H7 (cell line): Measurements from ENCODE around the gene BGLAP. TPM values are rescaled to one million over a fixed set of nuclear protein-coding genes. Genes with fewer than 3 reads are reported as not detected.

Experiments
- DNase-seq: peaks from one replicate; pipeline ENCODE4 v3.0.0; 2012
- H3K27me3 ChIP-seq: 2 replicates; pipeline ENCODE4 v1.6.0; 2011; ENCODE audit warnings: mild to moderate bottlenecking, low read length; ENCODE audit not compliant: control insufficient read depth, insufficient read depth
- H3K36me3 ChIP-seq: replicated peaks from 2 replicates; pipeline ENCODE4 v1.5.1; 2011; ENCODE audit warnings: low read length; ENCODE audit not compliant: control insufficient read depth, insufficient read depth
- H3K4me3 ChIP-seq: 2 replicates; pipeline ENCODE4 v1.5.1; 2011; ENCODE audit warnings: low read depth, mild to moderate bottlenecking, control low read depth, low read length, moderate library complexity; ENCODE audit not compliant: insufficient read depth
- total RNA-seq: library from RNA; depleted of rRNA; stranded (reverse); fragments of >200 nt; shearing (Covaris generic); gene quantifications from 2 replicates; pipeline ENCODE4 v1.2.3, GENCODE V29; 2014; rRNA removed

Gene BGLAP
- total RNA-seq, 1 experiment from 2014 or later, result 1.4 TPM

GRCh38 chr1:156283521-156283920 is 41.5 kb downstream of the BGLAP start:
- Histone ChIP-seq H3K27me3 (no peaks in the 10 kb centered on the region), H3K36me3 (peaks cover 5% of the 10 kb centered on the region), H3K4me3 (no peak overlapping the region; the same call in 1 of the 2 replicates)
- no peak for DNase-seq

- Histone ChIP-seq H3K4me3 (peak within 1 kb of the TSS; percentile 96), H3K27me3 (no peaks in the 10 kb centered on the region), H3K36me3 (no peaks in the 10 kb centered on the region; the same call in none of the 2 replicates)
- no peak for DNase-seq
These were observed 42.1 kb downstream of the BGLAP start, which contains the start of gene TMEM79 for GRCh38 chr1:156284112-156284511. Gene TMEM79 (plus strand): TSS chr1:156284325. CDS start chr1:156285227, 902 bp downstream.

DNA sequence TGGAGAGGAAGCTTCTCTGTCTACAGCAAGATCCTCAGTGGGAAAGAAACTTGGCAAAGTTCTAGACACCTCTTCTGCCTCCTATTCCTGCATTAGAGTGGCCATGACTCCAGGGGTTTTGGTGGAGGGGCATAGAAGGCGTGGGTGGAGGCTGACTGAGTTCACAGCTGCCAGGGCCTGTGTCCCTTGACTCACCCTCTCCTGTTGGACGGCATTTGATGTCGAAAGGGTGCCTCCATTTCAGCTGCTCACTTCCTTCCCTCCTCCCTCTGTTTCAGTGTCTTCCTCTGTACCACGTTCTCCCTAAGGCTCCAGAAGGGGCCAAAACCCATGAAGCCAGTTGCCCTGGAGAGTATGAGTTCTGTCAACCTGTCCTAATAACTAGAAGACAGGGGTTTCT is 42.8 kb downstream of the BGLAP start:
- DNase-seq, result no peak
- H3K27me3 ChIP-seq, result no peaks in the 10 kb centered on the region
- H3K4me3 ChIP-seq, result no peak overlapping the region
- H3K36me3 ChIP-seq, result no peaks in the 10 kb centered on the region; the same call in 1 of the 2 replicates

GRCh38 chr1:156285437-156285836 is 43.5 kb downstream of the BGLAP start:
- no peak overlapping the region for H3K4me3 ChIP-seq
- no peaks in the 10 kb centered on the region for H3K27me3 ChIP-seq
- DNase-seq, result no peak
- no peaks in the 10 kb centered on the region for H3K36me3 ChIP-seq

DNA sequence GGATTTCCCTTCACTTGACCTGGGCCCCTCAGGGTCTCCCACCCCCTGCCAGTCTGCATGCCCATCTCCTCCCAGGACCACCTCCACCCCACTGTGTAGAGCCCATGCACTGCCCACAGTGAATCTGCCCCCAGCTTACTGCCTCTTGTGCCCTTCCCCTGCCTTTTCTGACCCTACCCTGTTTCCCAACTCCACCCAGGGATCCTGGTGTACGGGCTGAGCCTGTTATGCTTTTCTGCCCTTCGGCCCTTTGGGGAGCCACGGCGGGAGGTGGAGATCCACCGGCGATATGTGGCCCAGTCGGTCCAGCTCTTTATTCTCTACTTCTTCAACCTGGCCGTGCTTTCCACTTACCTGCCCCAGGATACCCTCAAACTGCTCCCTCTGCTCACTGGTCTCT is 44.1 kb downstream of the BGLAP start:
- no peak overlapping the region for H3K4me3 ChIP-seq
- H3K27me3 ChIP-seq, result no peaks in the 10 kb centered on the region
- DNase-seq, result no peak
- H3K36me3 ChIP-seq, result no peaks in the 10 kb centered on the region

DNA sequence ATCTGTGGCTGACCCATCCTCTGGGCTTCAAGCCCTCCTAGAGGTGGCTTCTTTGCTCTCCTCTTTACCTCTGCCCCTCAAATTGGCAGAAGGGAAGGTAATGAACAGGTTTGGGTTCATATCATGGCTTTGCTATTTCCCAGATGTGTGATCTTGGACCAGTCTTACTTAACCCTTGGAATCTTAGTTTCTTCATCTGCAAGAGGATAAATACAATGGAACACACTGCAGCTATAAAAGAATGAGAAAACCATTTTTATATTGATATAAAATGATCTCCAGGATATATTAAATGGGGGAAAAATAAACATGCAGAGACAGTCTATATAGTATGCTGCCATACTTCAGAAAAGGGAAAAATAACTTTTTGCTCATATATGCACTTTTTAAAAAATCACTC is 47.9 kb downstream of the BGLAP start:
- Histone ChIP-seq H3K4me3 (no peak overlapping the region), H3K36me3 (no peaks in the 10 kb centered on the region), H3K27me3 (no peaks in the 10 kb centered on the region)
- no peak for DNase-seq

- Histone ChIP-seq H3K27me3 (no peaks in the 10 kb centered on the region), H3K4me3 (peak overlapping the region; percentile 60), H3K36me3 (no peaks in the 10 kb centered on the region)
- DNase-seq, result peak; percentile 99
These were observed 49.5 kb downstream of the BGLAP start for GRCh38 chr1:156291226-156292061.

Other genes with a start within 250 kb of the BGLAP start
- 427 and 445 TPM in 2 replicates for gene SSR2, start 221.2 kb upstream of the BGLAP start, total RNA-seq
- 64.6 and 66.3 TPM in 2 replicates for gene UBQLN4, start 188.4 kb upstream of the BGLAP start, total RNA-seq
- gene LAMTOR2, start 187.4 kb upstream of the BGLAP start, total RNA-seq, result 58.0 and 74.1 TPM in 2 replicates
- gene RAB25, start 181.0 kb upstream of the BGLAP start, total RNA-seq, result 18.3 and 27.6 TPM in 2 replicates
- 52.7 and 65.2 TPM in 2 replicates for gene MEX3A, start 159.7 kb upstream of the BGLAP start, total RNA-seq
- 101 and 119 TPM in 2 replicates for gene LMNA, start 127.5 kb upstream of the BGLAP start, total RNA-seq
- gene SEMA4A, start 88.6 kb upstream of the BGLAP start, total RNA-seq, result 10.3 and 15.8 TPM in 2 replicates
- gene SLC25A44, start 48.1 kb upstream of the BGLAP start, total RNA-seq, result 31.9 and 33.2 TPM in 2 replicates
- gene PMF1, start 29.2 kb upstream of the BGLAP start, total RNA-seq, result 286 and 290 TPM in 2 replicates
- 6.1 and 11.5 TPM in 2 replicates for gene PAQR6, start 5.9 kb downstream of the BGLAP start, total RNA-seq
- gene SMG5, start 40.6 kb downstream of the BGLAP start, total RNA-seq, result 216 and 232 TPM in 2 replicates
- 2.3 and 3.1 TPM in 2 replicates for gene TMEM79, start 42.1 kb downstream of the BGLAP start, total RNA-seq
- gene GLMP, start 53.5 kb downstream of the BGLAP start, total RNA-seq, result 106 and 120 TPM in 2 replicates
- not detected in 2 replicates for gene VHLL, start 57.1 kb downstream of the BGLAP start, total RNA-seq
- gene CCT3, start 96.1 kb downstream of the BGLAP start, total RNA-seq, result 826 and 946 TPM in 2 replicates
- gene TSACC, start 96.3 kb downstream of the BGLAP start, total RNA-seq, result 2.2 and 3.5 TPM in 2 replicates
- gene RHBG, start 127.0 kb downstream of the BGLAP start, total RNA-seq, result 0.69 and 1.3 TPM in 2 replicates